HCT116 (cell line): ENCODE data around the gene ITPK1. TPM values are rescaled to one million over a fixed set of nuclear protein-coding genes. Genes with fewer than 3 reads are reported as not detected.

Experiments
- ATAC-seq: fragments of 200-7000 bp; cut with Tn5 transposase; 2 replicates; pipeline ENCODE4 v1.9.1; 2020; ENCODE audit warnings: mild to moderate bottlenecking, moderate library complexity
- BruUV-seq: library from RNA; stranded (reverse); fragments of 400-500 nt; replicated peaks from 2 replicates; lab custom pipeline; 2021; lab: Mats Ljungman, UMichigan
- CTCF ChIA-PET: fragments of 300-600 bp; sonication (Branson Sonifier 250); formaldehyde crosslinking; loops from one replicate; lab custom pipeline; 2021; ENCODE audit warnings: antibody characterized with exemption; lab: Charles Lee
- POLR2A ChIA-PET: fragments of 300-600, 350-600 bp; sonication (Branson Sonifier 250); formaldehyde crosslinking; loops from one replicate; lab custom pipeline; 2021; ENCODE audit warnings: antibody characterized with exemption; lab: Charles Lee
- RAD21 ChIA-PET, 2 experiments: fragments of 300-600 bp; sonication (Branson Sonifier 250); formaldehyde crosslinking; loops; one replicate each; lab custom pipeline; 2023; ENCODE audit warnings: low total read pairs in 2 of 2; ENCODE audit not compliant: uncharacterized antibody in 2 of 2, unreplicated experiment in 2 of 2, low non-redundant PET in 1 of 2; lab: Charles Lee
- DNase-seq: peaks from one replicate; pipeline ENCODE4 v3.0.0-alpha.2; 2010; ENCODE audit warnings: low read depth, low spot score
- H2AFZ ChIP-seq: fragments of 200-600 bp; shearing (Covaris generic), sonication (generic); 2 replicates; pipeline ENCODE4 v1.6.1; 2017; ENCODE audit warnings: low read depth, mixed run types, mixed read lengths, antibody characterized with exemption, low read length; ENCODE audit not compliant: poor library complexity, severe bottlenecking
- H3K27ac ChIP-seq: 2 replicates; pipeline ENCODE4 v1.5.1; 2012; ENCODE audit warnings: low read depth, low read length
- H3K27me3 ChIP-seq: fragments of 200-600 bp; sonication (generic); 2 replicates; pipeline ENCODE4 v1.6.1; 2016; ENCODE audit warnings: mixed run types, low read length, mixed read lengths; ENCODE audit not compliant: insufficient read depth
- H3K36me3 ChIP-seq, 2 experiments: fragments of 200-500 bp in 1 of 2; fragments of 200-600 bp in 1 of 2; sonication (Bioruptor generic) in 1 of 2; sonication (generic) in 1 of 2; 2 replicates each; pipeline versions ENCODE4 v1.5.1 to v1.6.1; 2014 to 2016; ENCODE audit warnings: low read length in 2 of 2, inconsistent platforms in 1 of 2, mixed read lengths in 1 of 2, mixed run types in 1 of 2; ENCODE audit not compliant: insufficient read depth in 2 of 2, control insufficient read depth in 1 of 2
- H3K4me1 ChIP-seq, 2 experiments: fragments of 200-600 bp in 1 of 2; sonication (generic) in 1 of 2; 2 replicates each; pipeline versions ENCODE4 v1.5.1 to v1.6.1; 2012 to 2017; ENCODE audit warnings: low read length in 2 of 2, inconsistent platforms in 1 of 2, mild to moderate bottlenecking in 1 of 2, mixed read lengths in 1 of 2, mixed run types in 1 of 2, moderate library complexity in 1 of 2; ENCODE audit not compliant: insufficient read depth in 2 of 2, control insufficient read depth in 1 of 2
- H3K4me2 ChIP-seq: fragments of 200-600 bp; sonication (generic); 2 replicates; pipeline ENCODE4 v1.6.1; 2017; ENCODE audit warnings: mixed run types, low read length, mixed read lengths
- H3K4me3 ChIP-seq, 2 experiments: fragments of 200-600 bp in 1 of 2; sonication (generic) in 1 of 2; replicated peaks in 1 of 2; 2 replicates each; pipeline ENCODE4 v1.5.1; 2011 to 2016; ENCODE audit warnings: low read length in 2 of 2, control low read depth in 1 of 2, low read depth in 1 of 2, mild to moderate bottlenecking in 1 of 2, mixed read lengths in 1 of 2, mixed run types in 1 of 2
- H3K79me2 ChIP-seq: fragments of 200-600 bp; sonication (generic); 2 replicates; pipeline ENCODE4 v1.6.1; 2017; ENCODE audit warnings: mild to moderate bottlenecking, mixed run types, low read length, moderate library complexity, mixed read lengths; ENCODE audit not compliant: insufficient read depth
- H3K9ac ChIP-seq: fragments of 200-600 bp; sonication (generic); 2 replicates; pipeline ENCODE4 v1.6.1; 2016; ENCODE audit warnings: low read length, mixed read lengths
- H3K9me2 ChIP-seq: fragments of 200-600 bp; sonication (generic), shearing (Covaris generic); 2 replicates; pipeline ENCODE4 v1.6.1; 2017; ENCODE audit warnings: mixed run types, mild to moderate bottlenecking, moderate library complexity; ENCODE audit not compliant: insufficient read depth
- H3K9me3 ChIP-seq, 2 experiments: fragments of 200-500 bp in 1 of 2; fragments of 200-600 bp in 1 of 2; sonication (Bioruptor generic) in 1 of 2; sonication (generic) in 1 of 2; 2 replicates each; pipeline ENCODE4 v1.6.1; 2014 to 2017; ENCODE audit warnings: low read length in 2 of 2, mixed read lengths in 2 of 2, inconsistent platforms in 1 of 2, low read depth in 1 of 2, mild to moderate bottlenecking in 1 of 2, mixed run types in 1 of 2, moderate library complexity in 1 of 2; ENCODE audit not compliant: control insufficient read depth in 1 of 2, insufficient read depth in 1 of 2
- H4K20me1 ChIP-seq: fragments of 200-600 bp; sonication (generic), shearing (Covaris generic); 2 replicates; pipeline ENCODE4 v1.6.1; 2017; ENCODE audit warnings: mixed run types, mild to moderate bottlenecking, moderate library complexity; ENCODE audit not compliant: insufficient read depth
- CEBPB ChIP-seq: IDR thresholded peaks from 2 replicates; pipeline ENCODE4 v1.6.1; 2012; ENCODE audit warnings: low read depth
- CTCF ChIP-seq, 3 experiments: fragments of 200-600 bp in 1 of 3; sonication (generic) in 1 of 3; IDR thresholded peaks in 2 of 3; conservative IDR thresholded peaks in 1 of 3; 2 replicates each; pipeline ENCODE4 v1.5.1; 2012 to 2017; ENCODE audit warnings: low read depth in 2 of 3, low read length in 2 of 3, antibody characterized with exemption in 1 of 3, borderline replicate concordance in 1 of 3, control low read depth in 1 of 3, mild to moderate bottlenecking in 1 of 3, mixed read lengths in 1 of 3, mixed run types in 1 of 3, moderate library complexity in 1 of 3; ENCODE audit not compliant: insufficient read depth in 1 of 3
- EGR1 ChIP-seq: IDR thresholded peaks from 2 replicates; pipeline ENCODE4 v1.6.1; 2012; ENCODE audit warnings: low read depth
- EZH2 ChIP-seq: fragments of 200-600 bp; sonication (generic); IDR thresholded peaks from 2 replicates; pipeline ENCODE4 v1.6.1; 2017; ENCODE audit warnings: antibody characterized with exemption, mixed run types
- EZH2phosphoT487 ChIP-seq: fragments of 200-600 bp; IDR thresholded peaks from 2 replicates; pipeline ENCODE4 v1.6.1; 2018; ENCODE audit warnings: antibody characterized with exemption, borderline replicate concordance
- MAX ChIP-seq: IDR thresholded peaks from 2 replicates; pipeline ENCODE4 v1.6.1; 2012
- RAD21 ChIP-seq: IDR thresholded peaks from 2 replicates; pipeline ENCODE4 v1.6.1; 2012; ENCODE audit warnings: low read depth, mild to moderate bottlenecking
- SIN3A ChIP-seq: IDR thresholded peaks from 2 replicates; pipeline ENCODE4 v1.6.1; 2012; ENCODE audit warnings: low read depth
- SRF ChIP-seq: IDR thresholded peaks from 2 replicates; pipeline ENCODE4 v1.6.1; 2012; ENCODE audit warnings: low read depth
- TCF7L2 ChIP-seq: IDR thresholded peaks from 2 replicates; pipeline ENCODE4 v1.7.0; 2011; ENCODE audit warnings: borderline replicate concordance, inconsistent platforms; ENCODE audit not compliant: insufficient read depth, insufficient read length; ENCODE audit errors: extremely low read depth
- YY1 ChIP-seq: IDR thresholded peaks from 2 replicates; pipeline ENCODE4 v1.6.1; 2011; ENCODE audit warnings: low read length, low read depth, moderate library complexity, mild to moderate bottlenecking; ENCODE audit not compliant: insufficient replicate concordance; ENCODE audit errors: extremely low read depth
- ZFX ChIP-seq: fragments of 450-650 bp; IDR thresholded peaks from 2 replicates; pipeline ENCODE4 v1.6.1; 2017
- intact Hi-C: fragments of 100-400 bp; cut with micrococcal nuclease; formaldehyde crosslinking; loops from 2 replicates; pipeline ENCODE4 v1.10.0; 2022
- total RNA-seq: library from RNA; stranded (reverse); gene quantifications from one replicate; pipeline ENCODE4 v1.2.1, GENCODE V29; 2021; ENCODE audit not compliant: unreplicated experiment
- TF ChIP-seq, protein P1 (sequence below): IDR thresholded peaks from 2 replicates; pipeline ENCODE4 v1.6.1; 2012; ENCODE audit warnings: low read depth

Gene ITPK1
- total RNA-seq, 1 experiment from 2014 or later, result 70.2 TPM

DNA sequence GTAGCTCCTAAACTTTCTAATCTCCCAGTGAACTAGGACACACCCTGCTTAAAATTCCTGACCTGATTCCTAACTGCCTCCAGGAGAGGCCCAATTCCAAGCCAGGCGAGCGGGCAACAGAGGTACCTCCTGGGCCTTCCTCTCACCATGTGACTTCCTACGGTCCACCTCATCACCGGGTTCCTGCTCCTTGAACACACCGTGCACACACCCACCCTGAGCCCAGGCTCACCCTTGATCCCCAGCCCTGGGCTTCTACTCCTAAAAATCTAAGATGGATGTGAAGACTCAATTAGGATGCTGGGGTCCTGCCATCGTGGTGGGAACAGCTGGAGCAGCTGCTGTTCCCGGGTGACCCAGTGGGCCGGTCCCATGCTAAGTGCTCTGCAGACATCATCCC, 124.2 kb downstream of the ITPK1 start:
- ATAC-seq (no peak), DNase-seq (no peak)
- Histone ChIP-seq H4K20me1 (no peaks in the 10 kb centered on the region), H3K9me2 (no peaks in the 10 kb centered on the region), H3K79me2 (no peaks in the 10 kb centered on the region), H3K9ac (no peak overlapping the region), H3K9me3 (no peaks in the 10 kb centered on the region), H3K27ac (no peak overlapping the region), H3K27me3 (no peaks in the 10 kb centered on the region), H3K36me3 (no peaks in the 10 kb centered on the region), H2AFZ (no peak overlapping the region), H3K4me2 (no peak overlapping the region), H3K4me1 (peaks cover 2 to 5% of the 10 kb centered on the region in 2 experiments; a peak in 3 of 4 replicates), H3K4me3 (no peak overlapping the region)
- BruUV-seq, result no TSS peak
- ChIA-PET CTCF (no interaction called here), RAD21 (no interaction called here), POLR2A (no interaction called here)
- TF ChIP-seq MAX (no peak), EZH2 (no peak), EZH2phosphoT487 (no peak), SRF (no peak), CTCF (IDR thresholded peaks at IDR 0.05 in 2 of 3, conservative IDR thresholded peaks at IDR 0.05 in 1 of 3; ENCODE audit: borderline replicate concordance in 1 of 3, insufficient read depth in 1 of 3, low read depth in 2 of 3, low read length in 2 of 3) (no peak), RAD21 (no peak), YY1 (no peak), EGR1 (no peak), ZFX (no peak), TCF7L2 (no peak), SIN3A (no peak), CEBPB (no peak)
- TF ChIP-seq, protein P1, sequence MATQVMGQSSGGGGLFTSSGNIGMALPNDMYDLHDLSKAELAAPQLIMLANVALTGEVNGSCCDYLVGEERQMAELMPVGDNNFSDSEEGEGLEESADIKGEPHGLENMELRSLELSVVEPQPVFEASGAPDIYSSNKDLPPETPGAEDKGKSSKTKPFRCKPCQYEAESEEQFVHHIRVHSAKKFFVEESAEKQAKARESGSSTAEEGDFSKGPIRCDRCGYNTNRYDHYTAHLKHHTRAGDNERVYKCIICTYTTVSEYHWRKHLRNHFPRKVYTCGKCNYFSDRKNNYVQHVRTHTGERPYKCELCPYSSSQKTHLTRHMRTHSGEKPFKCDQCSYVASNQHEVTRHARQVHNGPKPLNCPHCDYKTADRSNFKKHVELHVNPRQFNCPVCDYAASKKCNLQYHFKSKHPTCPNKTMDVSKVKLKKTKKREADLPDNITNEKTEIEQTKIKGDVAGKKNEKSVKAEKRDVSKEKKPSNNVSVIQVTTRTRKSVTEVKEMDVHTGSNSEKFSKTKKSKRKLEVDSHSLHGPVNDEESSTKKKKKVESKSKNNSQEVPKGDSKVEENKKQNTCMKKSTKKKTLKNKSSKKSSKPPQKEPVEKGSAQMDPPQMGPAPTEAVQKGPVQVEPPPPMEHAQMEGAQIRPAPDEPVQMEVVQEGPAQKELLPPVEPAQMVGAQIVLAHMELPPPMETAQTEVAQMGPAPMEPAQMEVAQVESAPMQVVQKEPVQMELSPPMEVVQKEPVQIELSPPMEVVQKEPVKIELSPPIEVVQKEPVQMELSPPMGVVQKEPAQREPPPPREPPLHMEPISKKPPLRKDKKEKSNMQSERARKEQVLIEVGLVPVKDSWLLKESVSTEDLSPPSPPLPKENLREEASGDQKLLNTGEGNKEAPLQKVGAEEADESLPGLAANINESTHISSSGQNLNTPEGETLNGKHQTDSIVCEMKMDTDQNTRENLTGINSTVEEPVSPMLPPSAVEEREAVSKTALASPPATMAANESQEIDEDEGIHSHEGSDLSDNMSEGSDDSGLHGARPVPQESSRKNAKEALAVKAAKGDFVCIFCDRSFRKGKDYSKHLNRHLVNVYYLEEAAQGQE, result no peak
- intact Hi-C loops, result no loop called here
